Suprapubic skin (tissue), 4 donors: ENCODE results near the gene CLEC7A. TPM values are rescaled to one million over a fixed set of nuclear protein-coding genes. Genes with fewer than 3 reads are reported as not detected.

Source experiments
- DNase-seq, 2 donors: peaks; one replicate each; pipeline ENCODE4 v3.0.0-alpha.2; 2019; ENCODE audit warnings: low spot score in 2 of 2
- H3K27ac ChIP-seq: fragments of 200-600 bp; sonication (generic); one replicate; pipeline ENCODE4 v1.5.1; 2019
- H3K27me3 ChIP-seq: fragments of 200-600 bp; sonication (generic); one replicate; pipeline ENCODE4 v1.5.1; 2019
- H3K36me3 ChIP-seq: fragments of 200-600 bp; sonication (generic); one replicate; pipeline ENCODE4 v1.5.1; 2019
- H3K4me1 ChIP-seq: fragments of 200-600 bp; sonication (generic); one replicate; pipeline ENCODE4 v1.5.1; 2019
- H3K4me3 ChIP-seq: fragments of 200-600 bp; sonication (generic); one replicate; pipeline ENCODE4 v1.5.1; 2019; ENCODE audit warnings: mild to moderate bottlenecking
- H3K9me3 ChIP-seq: fragments of 200-600 bp; sonication (generic); one replicate; pipeline ENCODE4 v1.5.1; 2019
- EP300 ChIP-seq: sonication (generic); formaldehyde crosslinking; IDR thresholded peaks from one replicate; pipeline ENCODE4 v1.6.1; 2017; ENCODE audit warnings: antibody characterized with exemption
- POLR2A ChIP-seq, 2 donors: fragments of 450-650 bp; IDR thresholded peaks; one replicate each; pipeline ENCODE4 v1.6.1; 2017; ENCODE audit warnings: antibody characterized with exemption in 2 of 2, mild to moderate bottlenecking in 2 of 2, moderate library complexity in 2 of 2
- POLR2AphosphoS5 ChIP-seq, 3 donors: sonication (generic); formaldehyde crosslinking; IDR thresholded peaks; one replicate each; pipeline ENCODE4 v1.6.1; 2017; ENCODE audit warnings: antibody characterized with exemption in 3 of 3
- WGBS: methylation state at CpG from one replicate; pipeline ENCODE4 v1.1.5; 2018; 5-methylcytosine and 5-hydroxymethylcytosine counted together
- total RNA-seq, 4 donors: library from RNA; depleted of rRNA; stranded (reverse); fragments of >200 nt; gene quantifications; one replicate each; pipeline ENCODE4 v1.1.0, GENCODE V29; 2016
- TF ChIP-seq, protein P1 (sequence below), 2 donors: fragments of 200-600 bp in 1 of 2; fragments of 450-650 bp in 1 of 2; sonication (generic) in 1 of 2; IDR thresholded peaks; one replicate each; pipeline ENCODE4 v1.5.1; 2016 to 2019; ENCODE audit warnings: antibody characterized with exemption in 2 of 2, mild to moderate bottlenecking in 1 of 2, moderate library complexity in 1 of 2

Gene CLEC7A
- total RNA-seq, 4 donors from 2014 or later, result 3.7 to 6.6 (median 4.1) TPM

DNA sequence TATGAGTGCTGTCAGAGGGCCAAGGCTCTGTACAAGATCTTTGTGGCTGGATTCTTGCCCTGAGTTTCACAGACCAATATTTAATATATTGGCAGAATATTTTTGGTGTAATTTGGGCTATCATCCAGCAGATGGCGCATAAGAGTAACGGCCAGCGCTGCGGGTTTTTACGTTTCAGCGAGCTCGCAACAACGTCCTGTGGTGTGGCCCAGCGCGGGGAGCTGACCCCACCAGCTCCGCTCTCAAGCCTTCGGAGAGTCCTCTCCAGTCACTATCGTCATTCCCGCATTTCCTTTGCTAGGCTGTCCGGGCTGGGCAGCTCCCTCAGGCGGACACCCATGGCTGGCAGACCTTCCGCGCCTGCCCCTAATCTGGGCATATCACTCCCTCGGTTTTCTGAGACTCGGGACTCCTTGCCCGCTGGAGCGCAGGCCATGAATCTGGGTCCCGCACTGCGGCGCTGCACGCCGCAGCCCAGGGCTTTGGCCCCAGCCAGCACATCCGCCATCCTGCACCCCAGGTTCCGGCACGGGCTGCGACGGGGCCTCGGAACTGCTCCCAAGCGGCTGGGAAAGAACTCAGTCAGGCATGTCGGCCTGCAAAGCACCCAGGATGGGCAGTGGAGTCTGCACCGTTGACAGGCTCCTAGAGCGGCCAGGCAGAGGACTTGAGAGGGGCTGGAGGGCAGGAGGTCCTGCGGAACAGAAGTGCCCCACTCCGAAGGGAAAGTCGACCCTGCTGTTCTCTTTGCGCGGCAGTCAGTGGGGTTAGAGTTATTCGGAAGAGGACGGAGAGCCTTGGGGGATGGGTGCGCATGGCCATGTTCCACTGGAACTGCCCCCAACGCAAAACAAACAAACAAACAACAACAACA is 23.5 kb upstream of the CLEC7A start:
- Histone ChIP-seq H3K36me3 (no peaks in the 10 kb centered on the region), H3K4me1 (peaks cover 12% of the 10 kb centered on the region), H3K27me3 (no peaks in the 10 kb centered on the region), H3K27ac (peak overlapping the region; percentile 42), H3K4me3 (peak overlapping the region; percentile 59), H3K9me3 (no peaks in the 10 kb centered on the region)
- TF ChIP-seq POLR2AphosphoS5 (IDR thresholded peaks at IDR 0.05), result peak in 1 of 3 donors; percentile 14
- TF ChIP-seq EP300, result no peak
- TF ChIP-seq, protein P1, sequence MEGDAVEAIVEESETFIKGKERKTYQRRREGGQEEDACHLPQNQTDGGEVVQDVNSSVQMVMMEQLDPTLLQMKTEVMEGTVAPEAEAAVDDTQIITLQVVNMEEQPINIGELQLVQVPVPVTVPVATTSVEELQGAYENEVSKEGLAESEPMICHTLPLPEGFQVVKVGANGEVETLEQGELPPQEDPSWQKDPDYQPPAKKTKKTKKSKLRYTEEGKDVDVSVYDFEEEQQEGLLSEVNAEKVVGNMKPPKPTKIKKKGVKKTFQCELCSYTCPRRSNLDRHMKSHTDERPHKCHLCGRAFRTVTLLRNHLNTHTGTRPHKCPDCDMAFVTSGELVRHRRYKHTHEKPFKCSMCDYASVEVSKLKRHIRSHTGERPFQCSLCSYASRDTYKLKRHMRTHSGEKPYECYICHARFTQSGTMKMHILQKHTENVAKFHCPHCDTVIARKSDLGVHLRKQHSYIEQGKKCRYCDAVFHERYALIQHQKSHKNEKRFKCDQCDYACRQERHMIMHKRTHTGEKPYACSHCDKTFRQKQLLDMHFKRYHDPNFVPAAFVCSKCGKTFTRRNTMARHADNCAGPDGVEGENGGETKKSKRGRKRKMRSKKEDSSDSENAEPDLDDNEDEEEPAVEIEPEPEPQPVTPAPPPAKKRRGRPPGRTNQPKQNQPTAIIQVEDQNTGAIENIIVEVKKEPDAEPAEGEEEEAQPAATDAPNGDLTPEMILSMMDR (IDR thresholded peaks at IDR 0.05), result peak; percentile 55 to 73
- peak; percentile 79 to 87 for DNase-seq
- 14% methylated on average over 37 of the region's 46 CpGs for WGBS

DNA sequence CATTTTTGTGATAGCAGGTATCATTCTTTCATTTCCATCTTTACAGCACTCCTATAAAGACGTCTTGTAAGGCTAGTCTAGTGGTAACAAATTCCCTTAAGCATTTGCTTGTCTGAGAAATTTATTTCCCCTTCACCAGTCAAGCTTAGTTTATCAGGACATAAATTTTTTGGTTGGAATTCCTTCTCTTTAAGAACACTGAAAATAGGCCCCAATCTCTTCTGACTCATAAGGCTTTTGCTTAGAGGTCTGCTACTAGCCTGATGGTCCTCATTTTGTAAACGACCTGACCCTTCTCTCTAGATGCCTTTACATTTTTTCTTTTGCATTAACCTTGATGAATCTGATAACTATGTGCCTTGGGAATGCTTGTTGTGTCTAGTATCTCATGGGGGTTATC is 21.6 kb upstream of the CLEC7A start:
- Histone ChIP-seq H3K27ac (no peak overlapping the region), H3K36me3 (no peaks in the 10 kb centered on the region), H3K4me3 (no peak overlapping the region), H3K9me3 (no peaks in the 10 kb centered on the region), H3K27me3 (no peaks in the 10 kb centered on the region), H3K4me1 (peaks cover 12% of the 10 kb centered on the region)
- TF ChIP-seq POLR2A (IDR thresholded peaks at IDR 0.05) (no peak), EP300 (no peak), POLR2AphosphoS5 (IDR thresholded peaks at IDR 0.05) (no peak)
- TF ChIP-seq, protein P1 (IDR thresholded peaks at IDR 0.05), result no peak
- 74% methylated on average over 2 of the region's 2 CpGs for WGBS
- no peak for DNase-seq

- no peak for DNase-seq
- WGBS, result 75% methylated on average over 5 of the region's 5 CpGs
- Histone ChIP-seq H3K27me3 (no peaks in the 10 kb centered on the region), H3K27ac (no peak overlapping the region), H3K4me3 (no peak overlapping the region), H3K9me3 (no peaks in the 10 kb centered on the region), H3K4me1 (peaks cover under 1% of the 10 kb centered on the region), H3K36me3 (no peaks in the 10 kb centered on the region)
- TF ChIP-seq, protein P1 (IDR thresholded peaks at IDR 0.05), result no peak
- no peak for TF ChIP-seq EP300
- TF ChIP-seq POLR2AphosphoS5 (IDR thresholded peaks at IDR 0.05), result no peak
- no peak for TF ChIP-seq POLR2A (IDR thresholded peaks at IDR 0.05)
Measured at GRCh38 chr12:10147714-10148403, 17.9 kb upstream of the CLEC7A start.

GRCh38 chr12:10142976-10143589 is 13.1 kb upstream of the CLEC7A start:
- H3K4me1 ChIP-seq, result no peaks in the 10 kb centered on the region
- TF ChIP-seq, protein P1 (IDR thresholded peaks at IDR 0.05), result no peak
- no peak for TF ChIP-seq EP300
- no peak for TF ChIP-seq POLR2AphosphoS5 (IDR thresholded peaks at IDR 0.05)
- no peak for TF ChIP-seq POLR2A (IDR thresholded peaks at IDR 0.05)
- H3K4me3 ChIP-seq, result no peak overlapping the region
- DNase-seq, result no peak
- H3K36me3 ChIP-seq, result no peaks in the 10 kb centered on the region
- 6% methylated on average over 1 of the region's 1 CpG for WGBS
- no peaks in the 10 kb centered on the region for H3K9me3 ChIP-seq
- H3K27me3 ChIP-seq, result no peaks in the 10 kb centered on the region
- no peak overlapping the region for H3K27ac ChIP-seq

DNA sequence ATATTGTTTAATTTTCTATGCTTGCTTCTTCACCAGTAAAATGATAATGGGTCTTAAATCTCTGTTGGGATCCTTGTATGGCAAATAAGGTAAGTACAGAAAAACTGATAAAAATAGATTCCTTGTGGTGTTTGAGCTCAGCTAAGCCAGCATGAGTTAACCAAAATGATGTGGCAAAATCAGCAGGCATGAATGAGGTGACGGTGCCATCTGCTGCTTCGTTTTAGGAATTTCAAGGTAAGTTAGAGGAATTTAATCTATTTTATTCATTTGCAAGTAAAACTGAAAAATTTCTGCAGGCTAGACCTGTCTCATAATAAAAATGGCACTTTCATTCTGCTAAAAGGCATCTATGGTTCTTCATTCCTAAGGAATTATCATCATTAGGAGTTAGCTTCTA is 10.0 kb upstream of the CLEC7A start:
- Histone ChIP-seq H3K4me3 (no peak overlapping the region), H3K36me3 (no peaks in the 10 kb centered on the region), H3K4me1 (no peaks in the 10 kb centered on the region), H3K9me3 (no peaks in the 10 kb centered on the region), H3K27ac (no peak overlapping the region), H3K27me3 (no peaks in the 10 kb centered on the region)
- DNase-seq, result no peak
- TF ChIP-seq POLR2A (IDR thresholded peaks at IDR 0.05), result no peak
- TF ChIP-seq, protein P1 (IDR thresholded peaks at IDR 0.05), result peak in 1 of 2 donors; percentile 19
- WGBS, result 12% methylated on average over 2 of the region's 2 CpGs
